ENCODE results near the gene TMEM131L. TPM values are rescaled to one million over a fixed set of nuclear protein-coding genes. Genes with fewer than 3 reads are reported as not detected.

Gene TMEM131L
- polyA plus RNA-seq, 1 donor (not counting 4 experiments of a cell fraction or from before 2014, with no cell fraction given): 10.3 TPM

DNA sequence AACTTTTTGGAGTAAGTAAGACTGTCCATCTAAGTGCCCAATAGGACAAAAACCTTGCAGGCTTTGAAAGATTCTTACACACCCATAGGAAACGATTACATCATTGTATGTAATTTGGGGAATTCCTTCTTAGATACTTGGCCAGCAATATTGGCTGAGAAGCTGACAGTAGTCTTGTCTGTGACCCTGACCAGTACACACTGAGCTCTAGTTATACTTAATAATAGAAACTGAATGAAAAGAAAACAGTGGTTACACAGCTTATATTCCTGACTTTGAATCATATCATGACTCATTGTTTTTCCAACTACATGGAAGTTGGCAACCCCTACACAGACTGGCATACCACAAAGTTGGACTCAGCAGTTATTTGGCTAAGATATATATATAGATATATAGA is 210.8 kb downstream of the TMEM131L start:
- Histone ChIP-seq H2AFZ (ENCODE audit: control insufficient read depth, low read length) (no peak overlapping the region), H3K27me3 (ENCODE audit: control insufficient read depth, extremely low read depth, insufficient read depth, low read length) (no peaks in the 10 kb centered on the region), H3K4me1 (ENCODE audit: control insufficient read depth, extremely low read depth, insufficient read depth, low read length) (peaks cover 12% of the 10 kb centered on the region), H3K36me3 (ENCODE audit: control insufficient read depth in 2 of 2, extremely low read depth in 1 of 2, insufficient read depth in 2 of 2, low read length in 2 of 2) (no peaks in the 10 kb centered on the region), H3K79me2 (ENCODE audit: control insufficient read depth, insufficient read depth, low read length) (no peaks in the 10 kb centered on the region), H3K9ac (ENCODE audit: control insufficient read depth, extremely low read depth, insufficient read depth, low read length) (no peak overlapping the region), H4K20me1 (ENCODE audit: control insufficient read depth, extremely low read depth, insufficient read depth, low read length) (no peaks in the 10 kb centered on the region), H3K4me3 (ENCODE audit: control insufficient read depth in 2 of 3, extremely low read depth in 1 of 3, insufficient read depth in 2 of 3, low read depth in 1 of 3, low read length in 3 of 3) (peak overlapping the region in 1 of 3 experiments; percentile 38), H3K9me1 (ENCODE audit: control insufficient read depth, extremely low read depth, insufficient read depth, low read length) (no peaks in the 10 kb centered on the region), H3K27ac (ENCODE audit: control insufficient read depth, insufficient read depth, low read length) (no peak overlapping the region), H3K9me3 (ENCODE audit: control insufficient read depth, low read depth, low read length) (no peaks in the 10 kb centered on the region), H3K4me2 (ENCODE audit: control insufficient read depth, extremely low read depth, insufficient read depth, low read depth, low read length) (peak overlapping the region; percentile 66)
- DNase-seq (ENCODE audit: low read depth, low spot score) (peak; percentile 25), FAIRE-seq (peak; percentile 78)
- TF ChIP-seq EZH2 (IDR thresholded peaks at IDR 0.05; ENCODE audit: low read length): no peak
- TF ChIP-seq CTCF (optimal IDR thresholded peaks at IDR 0.05 in 1 of 3, IDR thresholded peaks at IDR 0.05 in 1 of 3, conservative IDR thresholded peaks at IDR 0.05 in 1 of 3; ENCODE audit: extremely low read depth in 1 of 3, insufficient read depth in 2 of 3, low read length in 3 of 3): no peak
- dilution Hi-C loops (cut with MboI; ENCODE audit: extremely low pct_ligation_motif_present, low sequenced_read_pairs): no loop called here

DNA sequence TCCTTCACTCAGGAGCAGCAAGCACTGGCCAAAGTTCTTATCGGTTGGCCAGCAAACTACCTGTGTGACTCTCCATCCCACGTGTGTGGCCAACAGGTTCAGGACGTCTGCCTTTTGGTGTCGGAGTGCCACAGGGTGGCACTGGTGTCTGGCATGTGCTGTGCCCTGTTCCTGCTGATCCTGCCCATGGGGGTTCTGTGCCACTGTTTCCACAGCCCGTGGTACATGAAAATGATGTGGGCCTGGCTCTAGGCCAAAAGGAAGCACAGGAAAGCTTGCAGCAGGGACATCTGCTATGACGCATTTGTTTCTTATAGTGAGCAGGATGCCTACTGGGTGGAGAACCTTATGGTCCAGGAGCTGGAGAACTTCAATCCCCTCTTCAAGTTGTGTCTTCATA is 213.3 kb downstream of the TMEM131L start:
- FAIRE-seq: no peak
- no peak for TF ChIP-seq EZH2 (IDR thresholded peaks at IDR 0.05; ENCODE audit: low read length)
- peak in 1 of 3 experiments; percentile 20 for TF ChIP-seq CTCF (optimal IDR thresholded peaks at IDR 0.05 in 1 of 3, IDR thresholded peaks at IDR 0.05 in 1 of 3, conservative IDR thresholded peaks at IDR 0.05 in 1 of 3; ENCODE audit: extremely low read depth in 1 of 3, insufficient read depth in 2 of 3, low read length in 3 of 3)

More for the DNA sequence above, 213.3 kb downstream of the TMEM131L start:
- Histone ChIP-seq H3K79me2 (ENCODE audit: control insufficient read depth, insufficient read depth, low read length) (no peaks in the 10 kb centered on the region), H3K9me1 (ENCODE audit: control insufficient read depth, extremely low read depth, insufficient read depth, low read length) (no peaks in the 10 kb centered on the region), H3K4me2 (ENCODE audit: control insufficient read depth, extremely low read depth, insufficient read depth, low read depth, low read length) (no peak overlapping the region), H3K36me3 (ENCODE audit: control insufficient read depth in 2 of 2, extremely low read depth in 1 of 2, insufficient read depth in 2 of 2, low read length in 2 of 2) (no peaks in the 10 kb centered on the region), H4K20me1 (ENCODE audit: control insufficient read depth, extremely low read depth, insufficient read depth, low read length) (no peaks in the 10 kb centered on the region), H3K27ac (ENCODE audit: control insufficient read depth, insufficient read depth, low read length) (no peak overlapping the region), H3K9ac (ENCODE audit: control insufficient read depth, extremely low read depth, insufficient read depth, low read length) (no peak overlapping the region), H3K27me3 (ENCODE audit: control insufficient read depth, extremely low read depth, insufficient read depth, low read length) (peaks cover 11% of the 10 kb centered on the region), H2AFZ (ENCODE audit: control insufficient read depth, low read length) (no peak overlapping the region), H3K4me3 (ENCODE audit: control insufficient read depth in 2 of 3, extremely low read depth in 1 of 3, insufficient read depth in 2 of 3, low read depth in 1 of 3, low read length in 3 of 3) (no peak overlapping the region), H3K4me1 (ENCODE audit: control insufficient read depth, extremely low read depth, insufficient read depth, low read length) (peaks cover 9% of the 10 kb centered on the region), H3K9me3 (ENCODE audit: control insufficient read depth, low read depth, low read length) (no peaks in the 10 kb centered on the region)
- no peak for DNase-seq (ENCODE audit: low read depth, low spot score)
- dilution Hi-C loops (cut with MboI; ENCODE audit: extremely low pct_ligation_motif_present, low sequenced_read_pairs): no loop called here

Data from keratinocyte (primary cell).